ENCODE results near the gene LILRA6.
"Not testable (repeated sequence)": the region's sequence is repeated elsewhere in the genome, so short reads cannot be mapped to it uniquely, and the experiment has no call there.

DNA sequence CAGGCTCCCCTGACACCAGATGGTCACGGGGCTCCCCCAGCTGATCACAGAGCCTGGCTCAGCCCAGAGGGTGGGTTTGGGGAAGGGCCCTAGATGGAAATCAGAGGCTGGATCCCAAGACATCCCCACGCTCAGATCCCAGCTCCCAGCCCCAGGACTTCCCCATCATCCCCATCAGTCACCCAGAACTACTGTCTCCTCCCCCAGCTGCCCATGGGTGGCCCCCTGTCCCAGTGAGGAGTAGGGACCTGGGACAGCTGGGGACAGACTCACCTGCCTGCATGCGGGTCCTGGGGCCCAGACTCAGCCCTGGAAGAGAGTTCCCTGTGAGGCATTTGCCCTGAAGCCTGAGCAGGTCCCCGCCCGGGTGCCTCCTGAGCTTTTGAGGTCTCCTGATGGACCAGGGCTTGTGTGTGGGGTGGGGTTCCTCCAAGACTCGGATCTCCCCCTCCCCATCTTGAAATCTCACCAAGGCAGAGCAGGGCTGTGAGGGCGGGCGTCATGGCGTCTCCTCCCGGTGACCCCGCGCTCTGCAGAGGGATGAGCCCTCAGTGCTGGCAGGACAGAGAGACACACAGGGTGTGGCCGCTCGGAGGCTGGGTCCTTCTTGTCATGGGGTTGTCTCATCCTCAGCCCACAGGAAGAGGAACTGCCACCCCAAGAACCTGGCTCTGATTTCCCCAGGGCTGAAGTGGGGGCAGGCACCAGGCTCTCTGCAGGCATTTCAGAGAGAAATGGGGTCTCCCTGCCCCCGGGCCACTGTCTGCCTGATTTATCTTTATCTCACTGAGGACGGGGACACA, 19.9 kb downstream of the LILRA6 start, which contains the start of gene LILRB3:
- not testable (repeated sequence) for TF ChIP-seq POLR2AphosphoS5, POLR2A (IDR thresholded peaks at IDR 0.05; ENCODE audit: low read depth, low read length)

Data from GM12892 (cell line).